T-helper 1 cell treated with Interleukin-12 subunit alpha and Interleukin-12 subunit beta and Interleukin-4 antibody, amounts not matched to agents 30 μg/mL and 1 μg/mL, for 36 hours (primary cell): ENCODE data around the gene CST11.

ENCODE experiments used
- H3K27ac Mint-ChIP-seq: one replicate; pipeline ENCODE4 v1.8.0; 2021; ENCODE audit warnings: mild to moderate bottlenecking, mixed read lengths
- H3K27me3 Mint-ChIP-seq: one replicate; pipeline ENCODE4 v1.8.0; 2021; ENCODE audit warnings: low read depth, mixed read lengths
- H3K36me3 Mint-ChIP-seq: one replicate; pipeline ENCODE4 v1.8.0; 2021; ENCODE audit warnings: low read depth, mixed read lengths
- H3K4me1 Mint-ChIP-seq: one replicate; pipeline ENCODE4 v1.8.0; 2021; ENCODE audit warnings: low read depth, mixed read lengths
- H3K4me3 Mint-ChIP-seq: one replicate; pipeline ENCODE4 v1.8.0; 2021; ENCODE audit warnings: mild to moderate bottlenecking, moderate library complexity, mixed read lengths
- H3K9me3 Mint-ChIP-seq: one replicate; pipeline ENCODE4 v1.8.0; 2021; ENCODE audit warnings: mixed read lengths

The CST11 gene

GRCh38 chr20:23419995-23420901 is 32.4 kb downstream of the CST11 start:
- Mint-ChIP-seq H3K27me3 (peaks cover 5% of the 10 kb centered on the region), H3K4me3 (peak overlapping the region; percentile 97), H3K36me3 (peaks cover 3% of the 10 kb centered on the region), H3K4me1 (peaks cover 50% of the 10 kb centered on the region), H3K27ac (peak overlapping the region; percentile 96), H3K9me3 (no peaks in the 10 kb centered on the region)

- peaks cover 50% of the 10 kb centered on the region for H3K4me1 Mint-ChIP-seq
- H3K27ac Mint-ChIP-seq, result peak overlapping the region; percentile 96
- H3K4me3 Mint-ChIP-seq, result peak overlapping the region; percentile 97
- peaks cover 3% of the 10 kb centered on the region for H3K36me3 Mint-ChIP-seq
- no peaks in the 10 kb centered on the region for H3K9me3 Mint-ChIP-seq
- peaks cover 1% of the 10 kb centered on the region for H3K27me3 Mint-ChIP-seq
Observed at GRCh38 chr20:23419657-23419994, 33.0 kb downstream of the CST11 start.

GRCh38 chr20:23417861-23418260 is 34.8 kb downstream of the CST11 start:
- no peaks in the 10 kb centered on the region for H3K27me3 Mint-ChIP-seq
- no peaks in the 10 kb centered on the region for H3K9me3 Mint-ChIP-seq
- H3K27ac Mint-ChIP-seq, result peak overlapping the region; percentile 68
- H3K4me1 Mint-ChIP-seq, result peaks cover 54% of the 10 kb centered on the region
- peak overlapping the region; percentile 46 for H3K4me3 Mint-ChIP-seq
- peaks cover 3% of the 10 kb centered on the region for H3K36me3 Mint-ChIP-seq

- no peaks in the 10 kb centered on the region for H3K27me3 Mint-ChIP-seq
- H3K9me3 Mint-ChIP-seq, result no peaks in the 10 kb centered on the region
- H3K4me1 Mint-ChIP-seq, result peaks cover 48% of the 10 kb centered on the region
- H3K36me3 Mint-ChIP-seq, result peaks cover 5% of the 10 kb centered on the region
- peak overlapping the region; percentile 37 for H3K27ac Mint-ChIP-seq
- peak overlapping the region; percentile 25 for H3K4me3 Mint-ChIP-seq
Observed at GRCh38 chr20:23415959-23416583, 36.6 kb downstream of the CST11 start.

GRCh38 chr20:23415555-23415954 is 37.1 kb downstream of the CST11 start:
- Mint-ChIP-seq H3K4me3 (peak overlapping the region; percentile 25), H3K4me1 (peaks cover 48% of the 10 kb centered on the region), H3K27me3 (no peaks in the 10 kb centered on the region), H3K36me3 (peaks cover 5% of the 10 kb centered on the region), H3K9me3 (no peaks in the 10 kb centered on the region), H3K27ac (peak overlapping the region; percentile 37)

- no peak overlapping the region for H3K27ac Mint-ChIP-seq
- peaks cover 2% of the 10 kb centered on the region for H3K36me3 Mint-ChIP-seq
- H3K9me3 Mint-ChIP-seq, result no peaks in the 10 kb centered on the region
- H3K4me3 Mint-ChIP-seq, result no peak overlapping the region
- peaks cover 51% of the 10 kb centered on the region for H3K4me1 Mint-ChIP-seq
- no peaks in the 10 kb centered on the region for H3K27me3 Mint-ChIP-seq
Observed at GRCh38 chr20:23414526-23415188, 38.0 kb downstream of the CST11 start.

GRCh38 chr20:23413862-23414422 is 38.7 kb downstream of the CST11 start:
- Mint-ChIP-seq H3K4me1 (peaks cover 48% of the 10 kb centered on the region), H3K4me3 (no peak overlapping the region)

GRCh38 chr20:23412026-23412425 is 40.6 kb downstream of the CST11 start:
- H3K4me3 Mint-ChIP-seq, result no peak overlapping the region
- no peaks in the 10 kb centered on the region for H3K27me3 Mint-ChIP-seq
- H3K9me3 Mint-ChIP-seq, result no peaks in the 10 kb centered on the region
- no peak overlapping the region for H3K27ac Mint-ChIP-seq
- peaks cover 49% of the 10 kb centered on the region for H3K4me1 Mint-ChIP-seq
- peaks cover 2% of the 10 kb centered on the region for H3K36me3 Mint-ChIP-seq

More at GRCh38 chr20:23413862-23414422, 38.7 kb downstream of the CST11 start:
- H3K9me3 Mint-ChIP-seq, result no peaks in the 10 kb centered on the region
- no peaks in the 10 kb centered on the region for H3K27me3 Mint-ChIP-seq
- H3K27ac Mint-ChIP-seq, result no peak overlapping the region
- H3K36me3 Mint-ChIP-seq, result peaks cover 2% of the 10 kb centered on the region

GRCh38 chr20:23410916-23411695 is 41.6 kb downstream of the CST11 start:
- peaks cover 49% of the 10 kb centered on the region for H3K4me1 Mint-ChIP-seq
- H3K4me3 Mint-ChIP-seq, result no peak overlapping the region

GRCh38 chr20:23409800-23410199 is 42.9 kb downstream of the CST11 start:
- H3K4me1 Mint-ChIP-seq, result peaks cover 48% of the 10 kb centered on the region
- no peaks in the 10 kb centered on the region for H3K9me3 Mint-ChIP-seq
- H3K36me3 Mint-ChIP-seq, result peaks cover 5% of the 10 kb centered on the region
- H3K27ac Mint-ChIP-seq, result no peak overlapping the region
- no peak overlapping the region for H3K4me3 Mint-ChIP-seq
- no peaks in the 10 kb centered on the region for H3K27me3 Mint-ChIP-seq

More at GRCh38 chr20:23410916-23411695, 41.6 kb downstream of the CST11 start:
- H3K36me3 Mint-ChIP-seq, result peaks cover 2% of the 10 kb centered on the region
- H3K27me3 Mint-ChIP-seq, result no peaks in the 10 kb centered on the region
- H3K9me3 Mint-ChIP-seq, result no peaks in the 10 kb centered on the region
- H3K27ac Mint-ChIP-seq, result no peak overlapping the region

GRCh38 chr20:23408957-23409356 is 43.7 kb downstream of the CST11 start:
- peaks cover 53% of the 10 kb centered on the region for H3K4me1 Mint-ChIP-seq
- no peaks in the 10 kb centered on the region for H3K9me3 Mint-ChIP-seq
- peaks cover 7% of the 10 kb centered on the region for H3K36me3 Mint-ChIP-seq
- H3K27me3 Mint-ChIP-seq, result no peaks in the 10 kb centered on the region
- H3K27ac Mint-ChIP-seq, result peak overlapping the region; percentile 94
- H3K4me3 Mint-ChIP-seq, result no peak overlapping the region

GRCh38 chr20:23407781-23408464 is 44.8 kb downstream of the CST11 start:
- H3K27ac Mint-ChIP-seq, result peak overlapping the region; percentile 94
- H3K4me3 Mint-ChIP-seq, result peak overlapping the region; percentile 71
- peaks cover 50% of the 10 kb centered on the region for H3K4me1 Mint-ChIP-seq
- peaks cover 9% of the 10 kb centered on the region for H3K36me3 Mint-ChIP-seq
- H3K9me3 Mint-ChIP-seq, result no peaks in the 10 kb centered on the region
- no peaks in the 10 kb centered on the region for H3K27me3 Mint-ChIP-seq

- Mint-ChIP-seq H3K27me3 (no peaks in the 10 kb centered on the region), H3K4me1 (peaks cover 48% of the 10 kb centered on the region), H3K27ac (no peak overlapping the region), H3K36me3 (peaks cover 16% of the 10 kb centered on the region), H3K4me3 (no peak overlapping the region), H3K9me3 (no peaks in the 10 kb centered on the region)
Observed at GRCh38 chr20:23406880-23407279, 45.8 kb downstream of the CST11 start.
